LoVo (cell line): ENCODE measurements around the gene ACP2.

Experiments used
- DNase-seq: peaks from one replicate; pipeline ENCODE4 v3.0.0-alpha.2; 2016; ENCODE audit warnings: low spot score

Gene ACP2, protein sequence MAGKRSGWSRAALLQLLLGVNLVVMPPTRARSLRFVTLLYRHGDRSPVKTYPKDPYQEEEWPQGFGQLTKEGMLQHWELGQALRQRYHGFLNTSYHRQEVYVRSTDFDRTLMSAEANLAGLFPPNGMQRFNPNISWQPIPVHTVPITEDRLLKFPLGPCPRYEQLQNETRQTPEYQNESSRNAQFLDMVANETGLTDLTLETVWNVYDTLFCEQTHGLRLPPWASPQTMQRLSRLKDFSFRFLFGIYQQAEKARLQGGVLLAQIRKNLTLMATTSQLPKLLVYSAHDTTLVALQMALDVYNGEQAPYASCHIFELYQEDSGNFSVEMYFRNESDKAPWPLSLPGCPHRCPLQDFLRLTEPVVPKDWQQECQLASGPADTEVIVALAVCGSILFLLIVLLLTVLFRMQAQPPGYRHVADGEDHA

GRCh38 chr11:47248664-47249377, at the start of gene ACP2:
TSS of gene ACP2 (minus strand) at chr11:47248814. CDS start at chr11:47248789, 25 bp downstream.
- peak; percentile 91 for DNase-seq

DNA sequence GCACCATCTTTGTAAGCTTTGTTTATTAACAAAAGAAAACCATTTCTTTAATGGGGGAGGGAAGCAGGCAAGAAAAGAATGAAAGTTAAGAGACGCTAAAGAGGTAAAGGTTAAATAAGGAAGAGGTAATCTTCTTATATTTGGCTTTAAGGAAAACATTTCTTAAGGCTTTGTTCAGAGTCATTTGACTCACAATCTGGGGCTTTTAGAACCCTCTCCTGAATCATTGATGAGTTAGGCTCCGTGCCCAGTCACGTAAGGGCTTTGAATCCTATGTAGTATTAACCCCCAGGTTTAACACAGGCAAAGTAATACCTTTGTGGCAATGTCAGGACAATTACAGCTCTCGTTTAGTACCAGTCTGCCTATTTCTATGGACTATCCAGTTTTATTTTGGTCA, 47.4 kb upstream of the ACP2 start:
- DNase-seq = no peak

DNA sequence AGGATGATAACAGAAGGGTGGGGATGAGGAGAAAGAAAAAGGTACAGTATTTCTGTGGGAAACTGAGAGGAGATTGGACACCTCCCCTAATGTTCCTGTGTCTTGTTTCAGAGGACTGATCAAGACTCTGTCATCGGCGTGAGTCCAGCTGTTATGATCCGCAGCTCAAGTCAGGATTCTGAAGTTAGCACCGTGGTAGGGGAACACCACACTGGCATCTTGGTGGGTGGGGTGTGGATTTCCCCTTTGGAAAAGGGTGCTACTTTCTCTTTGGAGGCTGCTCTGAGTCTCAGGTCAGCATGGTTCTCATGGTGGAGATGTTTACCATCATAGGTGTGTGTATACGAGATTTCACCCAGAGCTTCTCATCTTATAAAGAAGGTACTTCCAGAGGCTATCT, 46.8 kb upstream of the ACP2 start:
- DNase-seq = no peak

GRCh38 chr11:47289856-47290255, 41.2 kb upstream of the ACP2 start:
- no peak for DNase-seq

DNA sequence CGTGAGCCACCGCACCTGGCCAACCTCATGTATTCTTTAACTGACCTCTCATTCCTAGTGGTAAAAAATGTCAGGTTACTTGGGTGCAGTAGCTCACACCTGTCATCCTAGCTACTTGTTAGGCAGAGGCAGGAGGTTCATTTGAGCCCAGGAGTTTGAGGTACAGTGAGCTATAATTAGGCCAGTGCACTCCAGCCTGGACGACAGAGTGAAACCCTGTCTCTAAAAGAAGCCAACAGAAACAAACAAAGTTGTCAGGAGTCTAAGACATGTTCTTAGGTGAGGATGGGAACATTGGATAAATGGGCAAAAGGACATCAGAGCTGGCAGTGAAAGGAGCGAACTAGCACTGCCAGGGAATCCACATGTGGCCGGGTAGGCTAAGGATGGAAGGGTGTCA, 39.5 kb upstream of the ACP2 start:
- DNase-seq = no peak

DNA sequence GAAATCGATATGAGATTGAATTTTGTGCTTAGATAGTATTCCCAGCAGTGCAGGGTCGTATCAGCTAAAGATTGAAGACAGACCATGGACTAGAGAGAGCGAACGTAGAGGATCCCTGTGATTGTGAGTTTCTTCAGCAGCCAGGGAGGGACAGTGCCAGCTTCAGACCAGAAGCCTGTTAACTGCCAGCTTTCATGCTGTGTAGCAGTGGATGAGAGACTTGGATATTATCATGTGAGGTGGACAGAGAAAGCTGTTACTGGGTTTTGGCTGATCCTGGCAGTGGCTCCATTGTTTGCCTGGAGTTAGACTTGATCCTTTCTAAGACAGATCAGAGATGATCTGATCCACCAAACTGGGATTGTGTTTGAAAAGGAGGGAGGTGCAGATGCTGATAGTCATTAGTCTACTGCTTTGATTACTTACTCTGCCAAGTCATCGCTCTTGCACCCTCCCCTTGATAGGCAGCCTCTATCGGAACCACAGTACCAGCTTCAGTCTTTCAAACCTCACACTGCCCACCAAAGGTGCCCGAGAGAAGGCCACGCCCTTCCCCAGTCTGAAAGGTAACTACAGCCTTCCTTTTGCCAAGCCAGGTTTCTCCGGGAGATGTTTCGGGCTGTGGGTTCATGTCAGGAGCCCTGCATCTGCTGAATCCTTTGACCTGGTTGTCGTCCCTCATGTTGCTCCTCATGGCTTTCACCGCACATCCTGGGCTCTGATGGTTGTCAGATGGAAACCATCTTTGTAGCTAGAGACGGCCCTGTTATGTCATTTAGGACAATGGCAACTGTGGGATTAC, 37.6 kb upstream of the ACP2 start:
- no peak for DNase-seq

DNA sequence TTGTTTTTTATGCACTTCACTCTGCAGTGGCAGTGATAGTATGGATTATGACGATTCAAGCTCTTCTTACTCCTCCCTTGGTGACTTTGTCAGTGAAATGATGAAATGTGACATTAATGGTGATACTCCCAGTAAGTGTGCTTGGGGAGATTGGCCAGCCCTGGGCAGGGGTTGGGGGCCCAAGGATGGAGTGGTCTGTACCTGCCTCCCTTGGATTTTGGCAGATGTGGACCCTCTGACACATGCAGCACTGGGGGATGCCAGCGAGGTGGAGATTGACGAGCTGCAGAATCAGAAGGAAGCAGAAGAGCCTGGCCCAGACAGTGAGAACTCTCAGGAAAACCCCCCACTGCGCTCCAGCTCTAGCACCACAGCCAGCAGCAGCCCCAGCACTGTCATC, 35.5 kb upstream of the ACP2 start:
- DNase-seq = no peak

DNA sequence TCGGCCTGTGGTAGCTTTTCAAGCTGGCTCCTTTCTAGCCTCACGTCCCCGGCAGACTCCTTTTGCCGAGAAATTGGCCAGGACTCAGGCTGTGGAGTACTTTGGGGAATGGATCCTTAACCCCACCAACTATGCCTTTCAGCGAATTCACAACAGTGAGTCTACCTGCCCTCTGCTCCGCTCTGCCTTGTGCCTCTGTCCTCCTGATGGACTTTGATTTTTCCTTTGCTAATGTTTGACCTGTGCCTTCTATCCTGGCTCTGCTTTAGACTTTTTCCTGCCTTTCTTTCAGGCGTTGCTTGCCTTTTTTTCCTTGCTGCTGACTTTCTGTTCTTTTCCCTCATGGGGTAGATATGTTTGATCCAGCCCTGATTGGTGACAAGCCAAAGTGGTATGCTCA, 33.8 kb upstream of the ACP2 start:
- DNase-seq = no peak

GRCh38 chr11:47280860-47281259, 32.2 kb upstream of the ACP2 start:
- no peak for DNase-seq

- DNase-seq = no peak
These were observed 31.5 kb upstream of the ACP2 start for GRCh38 chr11:47280099-47280498.

DNA sequence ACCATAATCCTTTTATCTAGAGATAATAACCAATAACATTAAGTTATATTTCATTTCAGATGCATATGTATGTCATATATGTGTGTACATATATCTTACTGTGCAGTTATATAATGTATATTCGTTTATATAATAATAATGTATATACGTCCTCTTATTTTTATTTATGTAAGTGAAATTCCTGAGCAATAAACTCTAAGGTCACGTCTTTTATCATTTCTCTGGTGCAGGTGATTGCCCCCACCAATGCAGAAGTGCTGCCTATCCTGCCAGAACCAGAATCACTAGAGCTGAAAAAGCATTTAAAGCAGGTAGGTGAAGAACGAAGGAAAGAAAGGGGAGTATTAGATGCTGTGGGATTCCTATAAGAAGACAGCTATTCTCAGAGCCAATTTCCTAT, 30.2 kb upstream of the ACP2 start:
- no peak for DNase-seq

DNA sequence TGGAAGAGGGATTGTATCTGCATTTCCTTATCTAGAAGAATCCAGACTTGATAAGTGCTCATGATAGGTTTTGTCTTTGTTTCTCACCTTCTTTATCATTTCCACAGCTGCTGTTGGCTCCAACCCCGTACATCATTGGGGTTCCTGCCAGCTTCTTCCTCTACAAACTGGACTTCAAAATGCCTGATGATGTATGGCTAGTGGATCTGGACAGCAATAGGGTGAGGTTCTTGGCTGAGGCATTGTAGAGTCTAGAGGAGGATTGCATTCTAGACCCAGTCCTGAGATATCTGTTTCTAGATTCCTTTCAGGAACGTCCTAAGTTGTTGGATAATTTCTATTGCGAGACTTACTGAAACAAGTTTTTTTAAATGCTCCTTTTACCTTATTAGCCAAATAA, 29.4 kb upstream of the ACP2 start:
- no peak for DNase-seq

DNA sequence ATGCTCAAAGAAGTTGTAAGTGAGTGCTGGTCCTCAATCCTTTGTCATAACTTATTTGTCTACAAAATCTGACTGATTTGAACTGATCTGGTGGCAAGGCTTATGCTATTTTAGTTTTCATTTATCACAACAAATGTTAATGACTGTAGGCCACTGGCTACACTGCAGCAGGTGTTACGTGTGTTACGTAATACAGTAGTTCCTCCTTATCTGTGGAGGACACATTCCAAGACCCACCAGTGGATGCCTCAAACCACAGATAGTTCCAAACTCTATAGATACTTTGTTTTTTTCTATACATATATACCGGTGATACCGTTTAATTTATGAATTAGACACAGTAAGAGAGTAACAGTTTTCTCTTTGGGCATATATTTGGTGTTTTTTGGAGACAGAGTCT, 28.3 kb upstream of the ACP2 start:
- no peak for DNase-seq

DNA sequence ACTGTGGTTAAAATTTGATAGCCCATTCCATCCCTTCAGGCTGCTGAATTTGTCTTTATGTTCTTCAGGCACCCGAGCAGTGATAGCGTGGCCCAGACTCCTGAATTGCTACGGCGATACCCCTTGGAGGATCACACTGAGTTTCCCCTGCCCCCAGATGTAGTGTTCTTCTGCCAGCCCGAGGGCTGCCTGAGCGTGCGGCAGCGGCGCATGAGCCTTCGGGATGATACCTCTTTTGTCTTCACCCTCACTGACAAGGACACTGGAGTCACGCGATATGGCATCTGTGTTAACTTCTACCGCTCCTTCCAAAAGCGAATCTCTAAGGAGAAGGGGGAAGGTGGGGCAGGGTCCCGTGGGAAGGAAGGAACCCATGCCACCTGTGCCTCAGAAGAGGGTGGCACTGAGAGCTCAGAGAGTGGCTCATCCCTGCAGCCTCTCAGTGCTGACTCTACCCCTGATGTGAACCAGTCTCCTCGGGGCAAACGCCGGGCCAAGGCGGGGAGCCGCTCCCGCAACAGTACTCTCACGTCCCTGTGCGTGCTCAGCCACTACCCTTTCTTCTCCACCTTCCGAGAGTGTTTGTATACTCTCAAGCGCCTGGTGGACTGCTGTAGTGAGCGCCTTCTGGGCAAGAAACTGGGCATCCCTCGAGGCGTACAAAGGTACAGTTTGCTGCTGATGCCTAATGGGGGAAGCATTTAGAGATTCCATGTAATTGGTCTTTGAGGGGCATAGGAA, 26.1 kb upstream of the ACP2 start:
- DNase-seq = no peak

DNA sequence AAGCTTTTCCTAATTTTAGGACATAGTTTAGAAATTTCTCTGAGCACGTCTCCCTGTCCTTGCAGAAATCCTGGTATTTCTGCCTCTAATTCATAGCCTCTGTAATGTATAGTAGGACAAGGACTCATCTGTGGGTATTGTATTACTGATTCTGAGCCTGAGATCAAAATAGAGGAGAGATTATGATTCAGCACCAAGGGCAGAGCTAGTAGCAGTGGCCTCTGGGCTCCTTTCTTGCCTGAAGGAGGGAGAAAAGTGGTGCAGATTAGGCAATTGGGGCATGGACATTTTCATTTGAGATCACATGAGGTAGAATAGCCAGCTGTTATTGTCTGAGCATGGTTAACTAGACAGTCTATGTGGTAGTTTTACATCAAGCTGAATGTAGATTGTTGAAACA, 24.1 kb upstream of the ACP2 start:
- no peak for DNase-seq

- DNase-seq = no peak
These were observed 23.5 kb upstream of the ACP2 start for GRCh38 chr11:47271961-47272661.

DNA sequence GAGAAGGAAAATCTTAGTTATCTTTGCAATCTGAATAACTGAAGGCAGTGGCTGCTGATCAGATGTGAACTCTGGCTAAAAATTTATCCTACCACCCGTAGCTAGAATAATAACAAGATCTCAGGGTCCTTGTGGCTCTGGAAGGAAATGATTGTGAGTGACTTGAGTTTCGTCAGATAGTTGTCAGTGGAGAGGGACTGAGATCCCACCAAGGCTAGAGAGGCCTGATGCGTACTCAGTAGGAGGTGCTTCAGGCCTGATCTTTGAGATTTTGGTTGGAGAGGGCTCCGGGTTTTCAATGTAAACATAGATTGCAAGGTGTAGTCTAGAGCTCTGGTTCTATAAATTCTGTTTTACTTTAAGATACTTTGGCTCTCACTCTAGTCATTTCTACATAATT, 22.7 kb upstream of the ACP2 start:
- DNase-seq = no peak

DNA sequence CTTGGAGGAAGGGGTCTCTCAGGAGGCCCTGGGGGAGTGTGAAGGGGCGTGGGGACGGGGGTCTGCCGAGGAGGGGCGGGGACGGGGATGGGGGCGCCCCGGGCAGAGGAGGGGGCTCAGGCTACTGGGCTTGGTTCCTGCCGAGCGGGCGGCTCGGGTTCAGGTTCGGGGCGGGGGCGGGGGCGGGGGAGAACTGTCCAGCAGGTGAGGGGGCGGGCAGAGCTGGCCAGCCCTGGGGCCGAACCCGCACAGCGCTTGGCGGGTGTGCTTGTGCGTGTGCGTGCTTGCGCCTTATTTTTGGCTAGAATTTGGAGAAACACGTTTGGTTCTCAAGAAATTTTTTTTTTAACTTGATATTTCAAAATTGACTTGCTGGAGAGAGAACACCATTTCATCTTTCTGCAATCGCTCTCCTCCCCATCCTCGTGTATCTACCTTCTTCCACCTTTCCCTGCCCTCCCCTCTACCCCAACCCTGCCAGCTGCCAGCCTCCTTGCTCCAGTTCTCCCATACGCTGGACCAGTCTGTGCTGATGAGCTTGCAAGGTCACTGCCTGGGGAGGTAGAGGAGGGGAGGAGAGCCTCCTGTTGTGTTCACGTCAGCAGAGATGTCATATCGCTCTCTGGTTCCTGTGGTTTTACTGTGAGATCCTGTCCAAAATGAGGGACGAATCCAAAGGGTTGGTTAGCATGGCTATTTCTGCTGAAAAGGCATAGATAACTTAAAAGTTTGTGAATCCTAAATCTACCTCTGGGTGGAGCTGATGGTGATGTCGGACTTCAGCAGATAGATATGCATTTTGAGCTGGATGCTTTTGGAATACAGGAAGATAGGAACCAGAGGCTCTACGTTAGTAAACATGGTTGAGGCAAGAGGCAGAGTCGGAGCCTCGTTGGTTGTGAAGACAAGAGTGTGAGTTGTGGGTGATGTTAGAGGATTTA, 22.0 kb upstream of the ACP2 start:
- peak; percentile 11 for DNase-seq

DNA sequence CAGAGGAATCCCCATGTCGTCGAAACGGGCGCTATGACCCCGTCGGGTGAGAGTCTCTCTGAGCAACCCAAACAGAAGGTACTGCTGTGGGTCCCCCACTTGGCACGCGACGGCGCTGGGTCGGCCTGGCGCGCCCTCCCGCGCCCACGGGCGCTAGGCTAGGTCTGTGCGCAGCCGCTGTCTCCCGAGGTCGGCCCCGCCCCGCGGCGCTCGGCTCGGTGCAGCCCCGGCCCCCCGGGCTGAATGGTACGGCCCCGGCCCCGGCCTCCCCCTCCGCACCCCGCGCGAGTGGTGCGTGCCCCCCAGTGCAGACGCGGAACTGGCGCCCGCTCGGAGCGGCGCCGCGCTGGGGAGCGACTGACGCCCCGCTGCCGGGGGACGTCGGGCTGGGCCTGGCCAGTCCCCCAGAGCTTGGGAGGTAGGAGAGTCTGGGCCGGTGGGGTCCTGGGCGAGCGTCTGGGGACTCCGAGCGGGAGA, 21.3 kb upstream of the ACP2 start, which contains the start of gene MADD:
Gene MADD (plus strand): TSS at position 305 of the 477 bp plus-strand sequence.
- peak; percentile 84 for DNase-seq
